KBM-7 (cell line): ENCODE results near the gene TP63.

Source experiments
- DNase-seq: peaks from one replicate; pipeline ENCODE4 v3.0.0-alpha.2; 2015
- in situ Hi-C: fragments of 300-500 bp; cut with MboI; formaldehyde crosslinking; loops from 2 replicates; pipeline ENCODE4 v1.14.3; 2020; ENCODE audit warnings: low sequenced_read_pairs, low pct_unique_long_range_greater_than_20kb, mixed read lengths

The TP63 gene

GRCh38 chr3:189797103-189797750 lies 166.0 kb downstream of the TP63 start:
- DNase-seq = no peak
- in situ Hi-C loops = no loop called here

- no peak for DNase-seq
- in situ Hi-C loops = no loop called here
Measured at GRCh38 chr3:189799366-189799765, 168.2 kb downstream of the TP63 start.

- in situ Hi-C loops = no loop called here
- no peak for DNase-seq
Measured at GRCh38 chr3:189800436-189800835, 169.2 kb downstream of the TP63 start.

GRCh38 chr3:189803254-189803653 lies 172.1 kb downstream of the TP63 start:
- in situ Hi-C loops = no loop called here

DNA sequence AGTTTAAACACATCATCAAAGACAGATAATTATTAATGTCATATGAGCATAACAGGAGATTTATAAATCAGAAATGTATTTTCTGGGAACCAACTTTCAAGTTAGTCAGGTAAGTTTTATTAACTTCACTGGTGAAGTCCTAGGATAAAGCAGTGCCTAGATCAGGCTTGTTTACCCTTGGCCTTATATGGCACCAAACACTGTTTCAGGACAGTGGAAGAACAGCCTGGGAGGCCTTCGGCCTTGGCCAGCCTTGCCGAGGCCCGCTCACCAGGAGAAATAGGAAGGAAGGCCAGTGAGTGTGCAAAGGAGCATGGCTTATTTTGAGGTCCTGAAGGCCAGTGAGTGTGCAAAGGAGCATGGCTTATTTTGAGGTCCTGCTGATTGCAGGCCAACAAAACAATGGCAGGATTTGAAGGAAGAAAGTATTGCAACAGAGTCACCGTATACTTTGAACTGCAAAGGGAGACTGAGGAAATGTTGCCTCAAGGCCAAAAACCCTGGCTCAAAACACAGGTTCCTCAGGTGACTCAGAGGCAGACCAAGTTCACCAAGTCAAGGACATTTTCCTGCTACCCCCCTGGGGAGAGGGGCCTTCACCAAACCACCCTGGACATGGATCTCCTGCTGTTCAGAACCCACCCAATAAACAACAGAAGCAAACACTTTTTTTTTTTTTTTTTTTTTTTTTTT lies 174.3 kb downstream of the TP63 start:
- in situ Hi-C loops = no loop called here
- DNase-seq = no peak

More at GRCh38 chr3:189803254-189803653, 172.1 kb downstream of the TP63 start:
- no peak for DNase-seq

- in situ Hi-C loops = no loop called here
- no peak for DNase-seq
Measured at GRCh38 chr3:189806171-189806951, 175.2 kb downstream of the TP63 start.

- DNase-seq = no peak
- in situ Hi-C loops = no loop called here
Measured at GRCh38 chr3:189808246-189809007, 177.2 kb downstream of the TP63 start.

DNA sequence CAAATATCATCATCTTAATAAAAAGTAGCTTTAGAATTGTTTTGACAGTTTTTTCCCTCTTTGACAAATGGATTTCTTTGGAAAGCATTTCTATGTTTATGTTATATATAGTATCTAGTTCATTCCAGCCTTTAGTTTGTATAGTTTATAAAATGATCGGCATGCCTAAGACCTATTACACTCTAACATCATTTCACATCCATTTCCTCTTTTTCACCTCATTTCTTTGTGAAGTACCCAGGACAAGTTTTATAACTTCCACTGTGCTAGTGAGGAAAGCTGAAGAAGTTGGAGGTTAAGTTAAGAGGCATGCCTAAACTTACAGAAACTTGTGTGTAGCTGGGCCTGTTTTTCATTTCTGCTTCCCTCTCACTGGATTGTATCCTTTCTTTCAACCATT lies 178.4 kb downstream of the TP63 start:
- in situ Hi-C loops = no loop called here
- DNase-seq = no peak

DNA sequence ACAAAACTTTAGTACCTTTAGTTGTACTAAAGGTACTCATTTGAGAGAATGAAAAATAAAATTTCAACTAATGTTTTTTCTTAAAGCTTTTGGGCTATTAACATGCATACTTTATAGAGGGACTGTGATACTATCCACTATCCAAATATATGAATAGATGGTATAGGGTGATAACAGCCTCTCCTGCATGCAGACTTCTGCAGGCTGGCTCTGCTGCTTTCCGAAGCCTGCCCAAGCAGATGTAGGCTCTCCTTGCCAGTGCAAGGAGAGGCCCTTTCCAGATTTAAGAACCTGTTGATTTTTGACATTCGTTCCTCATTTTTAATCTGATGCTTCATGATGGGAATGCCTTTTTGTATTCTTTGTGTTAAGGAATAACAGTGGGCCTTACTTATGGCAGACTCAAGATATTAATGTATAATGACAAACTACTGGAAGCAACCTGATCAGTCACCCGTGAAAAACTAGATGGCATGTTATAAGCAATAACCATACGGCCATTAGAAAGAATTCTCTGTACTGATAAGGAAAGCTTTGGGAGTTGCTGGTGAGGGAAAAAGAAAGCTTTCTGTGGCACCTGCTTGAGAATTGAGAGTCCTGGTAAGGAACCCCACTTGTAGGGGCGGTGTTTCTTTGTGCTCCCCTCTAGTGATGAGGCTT lies 181.7 kb downstream of the TP63 start:
- in situ Hi-C loops = no loop called here
- no peak for DNase-seq

- in situ Hi-C loops = no loop called here
- DNase-seq = no peak
Measured at GRCh38 chr3:189813647-189814240, 182.6 kb downstream of the TP63 start.

- in situ Hi-C loops = no loop called here
- peak; percentile 1 for DNase-seq
Measured at GRCh38 chr3:189820365-189820720, 189.2 kb downstream of the TP63 start.

GRCh38 chr3:189821262-189821661 lies 190.1 kb downstream of the TP63 start:
- in situ Hi-C loops = no loop called here
- no peak for DNase-seq

- in situ Hi-C loops = no loop called here
- no peak for DNase-seq
Measured at GRCh38 chr3:189822726-189823125, 191.5 kb downstream of the TP63 start.

DNA sequence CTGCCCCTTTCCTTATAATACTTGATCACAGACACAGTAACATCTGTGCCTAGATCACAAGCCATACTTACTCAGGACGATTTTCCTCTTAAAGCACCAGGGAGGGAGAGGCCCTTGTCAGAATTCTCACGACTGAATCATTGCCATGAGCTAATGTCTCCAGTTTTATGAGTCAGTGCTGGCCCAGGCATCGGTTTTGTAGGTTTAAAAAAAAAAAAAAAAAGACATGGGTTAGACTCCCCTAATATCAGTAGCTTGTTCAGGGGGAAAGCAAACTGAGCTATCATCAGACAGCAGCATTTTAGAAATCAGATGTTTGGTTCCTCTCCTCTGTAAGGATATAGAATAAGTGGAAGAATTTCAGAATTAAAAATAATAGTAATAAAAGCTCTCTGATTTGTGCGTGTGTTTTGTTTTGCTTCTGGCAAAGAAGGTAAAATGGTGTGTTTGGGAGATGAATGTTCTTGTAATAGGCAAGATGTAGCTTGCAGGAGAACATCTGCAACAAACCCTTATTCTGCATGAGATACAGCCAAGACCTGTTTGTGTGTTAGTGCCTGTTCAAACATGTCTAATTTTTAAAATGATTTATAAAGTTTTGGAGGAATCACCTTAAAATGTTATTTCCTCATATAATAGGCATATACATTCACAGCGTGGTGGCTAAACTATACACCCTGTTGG lies 193.6 kb downstream of the TP63 start:
- DNase-seq = no peak
- in situ Hi-C loops = no loop called here

DNA sequence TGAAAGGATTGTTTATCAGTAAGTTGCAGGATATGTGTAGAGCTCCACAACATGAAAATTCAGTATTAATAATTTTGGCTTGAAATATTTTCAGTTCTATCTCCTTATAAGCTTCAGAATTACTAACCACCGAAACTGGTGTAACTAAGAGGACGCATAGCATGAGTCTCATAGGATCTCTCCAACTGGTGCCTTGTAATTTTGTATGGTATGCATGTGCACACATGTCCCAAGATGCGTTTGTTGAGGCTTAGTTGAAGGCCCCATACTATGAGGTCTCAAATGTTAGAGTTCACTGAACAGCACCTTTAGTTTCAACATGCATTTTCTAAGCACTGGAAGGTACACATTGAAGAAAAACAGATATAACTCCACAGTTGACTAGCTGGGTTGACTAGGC lies 195.4 kb downstream of the TP63 start:
- in situ Hi-C loops = no loop called here
- DNase-seq = no peak

DNA sequence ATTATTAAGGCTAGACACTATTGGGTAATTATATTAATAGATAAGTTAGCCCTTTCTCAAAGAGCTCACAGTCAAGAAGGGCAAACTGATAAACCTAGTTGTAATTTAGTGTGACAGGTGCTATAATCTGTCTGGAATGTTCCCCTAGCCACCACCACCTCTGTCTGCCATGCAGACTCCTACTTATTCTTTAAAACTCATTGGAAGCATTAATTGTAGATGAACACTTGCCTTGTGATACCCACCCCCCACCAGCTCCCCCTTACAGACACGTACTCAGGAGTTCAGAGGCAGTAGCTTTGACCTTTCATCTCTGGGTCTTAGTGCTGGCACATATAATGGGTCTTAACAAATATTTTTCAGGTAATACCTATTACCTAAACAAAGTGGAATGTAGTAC lies 195.9 kb downstream of the TP63 start:
- in situ Hi-C loops = no loop called here

GRCh38 chr3:189830401-189830800 lies 199.2 kb downstream of the TP63 start:
- no peak for DNase-seq
- in situ Hi-C loops = no loop called here

More for the DNA sequence above, 195.9 kb downstream of the TP63 start:
- DNase-seq = no peak

GRCh38 chr3:189833266-189833665 lies 202.1 kb downstream of the TP63 start:
- no peak for DNase-seq
- in situ Hi-C loops = no loop called here
